Right lung (tissue), 10 donors: ENCODE measurements around the gene GCSH. TPM values are rescaled to one million over a fixed set of nuclear protein-coding genes. Genes with fewer than 3 reads are reported as not detected.
"Not testable (repeated sequence)": the region's sequence is repeated elsewhere in the genome, so short reads cannot be mapped to it uniquely, and the experiment has no call there.

Experiments used
- DNase-seq, 2 donors: peaks; one replicate each; pipeline ENCODE4 v3.0.0-alpha.2; 2013
- long read RNA-seq, 8 donors: transcript quantifications; one replicate each; lab custom pipeline, GENCODE V29; 2026
- polyA plus RNA-seq, 5 donors: library from polyadenylated mRNA; unstranded; fragments of 120-200 nt; gene quantifications; one replicate each; pipeline versions ENCODE4 v1.2.1 to v1.2.3, GENCODE V29; 2013; ENCODE audit warnings: inconsistent platforms in 1 of 5, low replicate concordance in 1 of 5; ENCODE audit not compliant: insufficient read length in 5 of 5, insufficient read depth in 1 of 5

GCSH gene
- 10 to 100 TPM; 64.4 to 95.7 (median 72.7) TPM for polyA plus RNA-seq
- long read RNA-seq, donor 1, transcript GCSH-201 (5 exons, 1,597 nt), result major isoform, 27 of 31 reads
- long read RNA-seq, donor 1, partial matches to known transcripts, result 0 of 31 reads
- long read RNA-seq, donor 1, other reads (novel, unspliced or antisense), result 0 of 31 reads
- long read RNA-seq, donor 2, transcript GCSH-201 (5 exons, 1,597 nt), result major isoform, 20 of 22 reads
- long read RNA-seq, donor 2, partial matches to known transcripts, result 0 of 22 reads
- long read RNA-seq, donor 2, other reads (novel, unspliced or antisense), result 0 of 22 reads
- long read RNA-seq, donor 3, transcript GCSH-201 (5 exons, 1,597 nt), result major isoform, 26 of 30 reads
- long read RNA-seq, donor 3, partial matches to known transcripts, result 0 of 30 reads
- long read RNA-seq, donor 3, other reads (novel, unspliced or antisense), result 0 of 30 reads
- long read RNA-seq, donor 4, transcript GCSH-201 (5 exons, 1,597 nt), result major isoform, 20 of 21 reads
- long read RNA-seq, donor 4, partial matches to known transcripts, result 0 of 21 reads
- long read RNA-seq, donor 4, other reads (novel, unspliced or antisense), result 0 of 21 reads
- long read RNA-seq, donor 5, transcript GCSH-208 (4 exons, 2,537 nt), result minor isoform, 5 of 46 reads
- long read RNA-seq, donor 5, transcript GCSH-201 (5 exons, 1,597 nt), result major isoform, 39 of 46 reads
- long read RNA-seq, donor 5, partial matches to known transcripts, result 0 of 46 reads
- long read RNA-seq, donor 5, other reads (novel, unspliced or antisense), result 0 of 46 reads
- long read RNA-seq, donor 6, transcript GCSH-201 (5 exons, 1,597 nt), result major isoform, 24 of 25 reads
- long read RNA-seq, donor 6, partial matches to known transcripts, result 0 of 25 reads
- long read RNA-seq, donor 6, other reads (novel, unspliced or antisense), result 0 of 25 reads
- long read RNA-seq, donor 7, transcript GCSH-201 (5 exons, 1,597 nt), result major isoform, 15 of 18 reads
- long read RNA-seq, donor 7, partial matches to known transcripts, result 0 of 18 reads
- long read RNA-seq, donor 7, other reads (novel, unspliced or antisense), result 0 of 18 reads
- long read RNA-seq, donor 8, transcript GCSH-201 (5 exons, 1,597 nt), result major isoform, 21 of 22 reads
- long read RNA-seq, donor 8, partial matches to known transcripts, result 0 of 22 reads
- long read RNA-seq, donor 8, other reads (novel, unspliced or antisense), result 0 of 22 reads

DNA sequence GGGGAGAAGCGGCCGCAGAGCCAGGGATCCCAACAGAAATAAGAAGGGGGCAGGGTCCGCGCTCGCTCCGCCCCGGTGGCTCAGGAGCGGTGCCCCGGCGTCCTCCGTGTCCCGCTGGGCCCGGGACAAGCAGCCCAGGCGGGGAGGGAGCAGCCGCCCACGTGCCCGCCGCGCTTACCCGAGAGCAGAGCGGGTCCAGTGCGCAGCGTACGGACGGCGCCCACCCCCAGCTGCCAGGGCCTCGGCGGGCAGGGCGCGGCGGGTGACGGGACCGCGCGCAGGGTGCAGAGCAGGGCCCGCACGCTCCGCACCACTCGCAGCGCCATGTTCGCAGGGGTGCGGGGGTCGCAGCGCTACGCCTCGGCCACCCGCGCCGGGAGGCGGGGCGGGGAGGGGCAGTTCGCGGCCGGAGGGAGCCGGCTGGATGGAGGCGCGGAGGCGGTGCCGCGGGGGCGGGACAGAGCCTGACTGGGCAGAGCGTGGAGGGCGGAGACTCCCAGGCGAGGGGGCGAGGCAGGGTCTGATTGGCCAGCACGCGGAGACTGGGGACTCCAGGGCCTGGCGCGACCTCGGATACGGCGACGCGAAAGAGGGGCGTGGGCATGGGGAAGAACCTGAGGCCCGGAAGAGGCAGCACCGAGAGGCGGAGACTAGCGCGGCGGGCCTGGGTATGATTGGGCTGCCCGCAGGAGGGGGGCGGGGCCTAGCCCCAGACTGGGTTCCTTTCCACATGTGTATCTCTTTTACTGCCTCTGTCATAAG is at the start of gene GCSH:
GCSH (minus strand) TSS at position 443 of the 762 bp plus-strand sequence; CDS start at position 326, 117 bp downstream.
- peak; percentile 98 to 99 for DNase-seq

DNA sequence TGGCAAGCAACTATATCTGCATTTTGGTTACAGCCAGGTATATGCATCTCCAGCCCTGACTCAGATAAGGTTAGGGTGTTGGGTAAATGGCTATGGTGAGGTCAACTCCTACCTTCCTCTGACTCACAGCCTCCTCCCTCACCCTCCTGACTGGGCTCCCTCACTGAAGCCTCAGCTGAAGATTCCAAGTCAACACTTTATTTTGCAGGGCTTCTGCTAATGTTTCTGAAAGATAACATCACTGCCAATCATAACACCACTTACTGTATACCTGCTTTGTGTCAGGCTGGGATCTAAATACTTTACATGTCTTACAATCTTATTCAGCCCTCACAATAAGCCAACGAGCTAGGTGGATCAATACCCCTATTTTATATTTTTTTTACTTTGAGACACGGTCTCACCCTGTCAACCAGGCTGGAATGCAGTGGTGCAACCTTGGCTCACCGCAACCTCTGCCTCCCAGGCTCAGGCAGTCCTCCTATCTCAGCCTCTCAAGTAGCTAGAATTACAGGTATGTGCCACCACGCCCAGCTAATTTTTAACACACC is 47.8 kb upstream of the GCSH start:
- no peak for DNase-seq

DNA sequence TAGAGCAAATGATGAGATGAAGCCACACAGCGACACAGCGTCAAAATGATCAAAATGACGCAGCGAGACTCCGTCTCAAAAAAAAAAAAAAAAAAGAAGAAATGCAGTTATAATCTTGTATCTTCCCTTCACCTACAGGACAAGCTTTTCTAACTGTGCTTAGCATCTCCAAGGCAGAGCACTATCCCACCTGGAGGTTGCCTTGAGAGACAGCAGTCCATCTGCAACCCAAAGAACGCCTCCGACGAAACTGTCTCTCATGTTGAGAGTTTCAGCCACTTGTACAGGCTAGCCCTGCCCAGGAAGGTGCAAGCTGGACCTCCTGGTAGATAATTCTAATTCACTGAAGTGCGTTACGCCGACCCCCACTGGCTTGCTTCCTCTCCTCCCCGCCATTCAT is 46.7 kb upstream of the GCSH start:
- DNase-seq, result no peak

DNA sequence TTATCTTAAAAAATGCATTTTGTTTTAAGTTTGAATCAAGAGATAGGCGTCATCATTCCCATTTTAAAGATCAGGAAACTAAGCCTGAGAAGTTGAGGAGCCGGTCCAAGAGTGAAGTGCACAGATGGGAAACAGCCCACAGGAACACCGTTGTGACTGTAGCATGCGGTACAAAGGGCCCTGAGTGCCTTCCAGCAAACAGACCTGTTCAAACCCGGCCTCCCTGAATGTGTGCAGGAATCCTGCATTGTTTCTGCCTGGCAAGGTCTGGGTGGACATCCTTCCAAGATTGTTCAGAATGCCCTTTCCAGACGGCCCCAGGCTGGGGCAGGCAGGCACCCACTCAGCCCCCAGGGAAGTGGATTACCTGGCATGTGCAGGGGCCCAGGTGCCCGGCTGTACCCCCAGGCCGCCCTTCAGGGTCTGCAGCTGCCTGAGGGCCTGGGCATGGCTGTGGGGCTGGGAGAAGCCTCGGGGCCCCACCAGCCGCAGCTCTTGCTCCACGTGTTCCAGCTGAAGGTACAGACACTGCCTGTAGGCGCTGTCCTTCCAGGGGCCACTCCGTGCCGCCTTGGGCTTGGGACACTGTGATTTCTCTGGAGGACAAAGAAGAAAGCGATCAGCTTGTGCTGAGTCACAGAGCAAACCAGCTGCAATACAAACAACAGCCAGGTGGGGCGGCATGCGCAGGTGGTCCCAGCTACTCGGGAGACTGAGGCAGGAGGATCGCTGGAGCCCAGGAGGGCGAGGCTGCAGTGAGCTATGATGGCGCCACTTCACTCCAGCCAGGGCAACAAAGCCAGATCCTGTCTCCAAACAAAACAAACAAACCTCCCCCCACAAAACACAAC is 45.0 kb upstream of the GCSH start:
- DNase-seq, result no peak

DNA sequence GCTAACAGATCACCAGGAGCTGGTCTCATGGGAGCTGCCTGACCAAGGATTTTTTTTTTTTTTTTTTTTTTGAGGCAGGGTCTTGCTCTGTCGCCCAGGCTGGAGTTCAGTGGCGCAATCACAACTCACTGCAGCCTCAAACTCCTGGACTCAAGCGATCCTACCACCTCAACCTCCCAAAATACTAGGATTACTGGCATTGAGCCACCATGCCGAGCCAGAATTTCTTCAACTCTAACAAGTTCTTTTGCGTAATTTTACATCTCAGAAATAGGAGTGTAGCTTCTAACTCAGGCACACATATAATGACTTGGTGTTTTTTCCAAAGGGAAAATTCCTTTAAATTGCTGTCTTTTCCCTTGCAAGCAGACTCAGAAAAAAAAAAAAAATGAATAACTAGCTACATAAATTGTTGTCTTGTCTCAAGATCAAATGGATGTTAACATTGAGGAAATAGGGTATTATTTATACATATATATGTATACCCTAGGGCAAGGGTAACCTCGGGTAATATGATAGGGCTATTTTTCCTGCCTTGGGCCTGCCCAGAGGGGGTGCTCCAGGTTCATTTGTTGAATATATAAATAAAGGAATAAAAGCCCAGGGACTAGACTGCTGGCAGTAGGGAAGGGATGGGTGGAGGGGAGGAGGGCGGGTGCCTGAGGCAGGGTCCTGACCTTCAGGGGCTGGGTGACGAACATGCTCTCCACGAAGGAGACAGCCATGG is 42.8 kb upstream of the GCSH start:
- DNase-seq, result no peak

DNA sequence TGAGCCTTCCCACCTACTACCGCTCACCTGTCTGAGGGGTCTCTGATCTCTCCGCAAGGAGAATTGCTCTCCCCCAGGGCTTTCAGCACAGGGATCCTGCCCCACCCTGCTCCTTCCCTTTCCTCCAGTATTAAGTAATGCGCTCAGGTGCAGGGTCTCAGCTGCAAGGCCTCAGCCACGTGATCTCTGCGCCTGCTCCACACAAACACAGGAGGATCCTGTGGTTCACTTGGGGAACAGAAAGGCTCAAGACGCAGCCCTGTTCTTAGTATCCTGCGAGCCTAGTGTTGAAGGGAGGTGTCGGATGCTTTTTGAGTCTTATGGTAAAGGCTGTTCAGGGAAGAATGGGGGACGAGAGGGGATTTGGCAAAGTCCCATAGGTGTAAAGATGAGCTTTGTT is 41.6 kb upstream of the GCSH start:
- no peak for DNase-seq

DNA sequence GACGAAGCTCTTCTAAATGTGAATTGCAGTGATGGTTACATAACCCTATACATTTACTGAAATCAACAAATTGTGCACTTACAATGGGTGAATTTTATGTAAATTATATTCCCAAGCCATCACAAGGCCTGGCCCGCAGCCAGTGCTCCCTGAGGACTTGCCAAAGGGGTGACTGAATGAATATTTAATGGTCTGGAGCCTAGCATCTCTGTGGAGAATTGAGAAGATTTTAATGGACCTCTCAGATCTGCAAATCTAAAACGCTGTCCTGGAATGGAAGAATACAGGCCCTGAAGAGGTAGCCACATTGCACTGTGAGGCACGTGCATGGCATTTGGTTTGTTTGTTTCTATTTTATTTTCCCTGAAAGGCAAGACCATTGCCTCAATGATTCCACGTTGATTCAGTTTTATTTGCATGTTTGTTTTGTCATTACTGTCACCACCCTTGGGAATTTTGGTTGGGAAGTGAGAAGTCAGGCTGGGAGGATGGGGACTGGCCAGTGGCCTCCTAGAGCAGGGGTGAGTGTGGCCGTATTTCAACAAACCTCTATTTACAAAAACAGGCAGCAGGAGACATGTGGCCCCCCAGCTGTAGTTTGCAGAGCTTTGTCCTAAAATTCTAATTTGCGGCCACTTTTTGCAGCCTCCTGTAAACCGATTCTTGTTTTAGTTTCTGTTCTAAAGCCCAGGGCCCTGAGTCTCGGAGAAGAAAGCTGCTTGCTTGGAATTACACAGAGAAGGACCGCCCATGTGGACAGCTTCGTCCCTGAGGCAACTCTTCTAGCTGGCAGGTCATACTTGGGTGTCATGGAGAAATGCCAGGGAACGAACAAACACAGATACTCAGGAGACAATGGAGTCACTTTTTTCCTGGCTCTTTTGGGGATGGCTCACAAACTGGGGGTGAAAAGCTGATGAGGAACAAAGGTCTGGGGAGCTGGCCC is 40.5 kb upstream of the GCSH start:
- peak; percentile 42 to 45 for DNase-seq

DNA sequence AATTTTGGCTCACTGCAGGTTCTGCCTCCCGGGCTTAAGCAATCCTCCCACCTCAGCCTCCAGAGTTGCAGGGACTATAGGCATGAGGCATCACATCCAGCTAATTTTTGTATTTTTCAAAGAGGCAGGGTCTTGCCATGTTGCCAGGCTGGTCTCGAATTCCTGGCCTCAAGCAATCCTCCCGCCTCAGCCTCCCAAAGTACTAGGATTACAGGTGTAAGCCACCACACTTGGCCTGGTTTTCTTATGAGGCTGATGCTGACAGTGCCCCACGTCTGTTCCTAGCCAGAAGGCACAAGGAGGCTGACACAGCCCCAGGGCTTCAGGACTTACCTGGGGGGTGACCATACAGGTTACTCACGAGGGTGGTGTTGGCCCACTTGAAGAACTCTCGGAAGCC is 33.9 kb upstream of the GCSH start:
- DNase-seq, result no peak

DNA sequence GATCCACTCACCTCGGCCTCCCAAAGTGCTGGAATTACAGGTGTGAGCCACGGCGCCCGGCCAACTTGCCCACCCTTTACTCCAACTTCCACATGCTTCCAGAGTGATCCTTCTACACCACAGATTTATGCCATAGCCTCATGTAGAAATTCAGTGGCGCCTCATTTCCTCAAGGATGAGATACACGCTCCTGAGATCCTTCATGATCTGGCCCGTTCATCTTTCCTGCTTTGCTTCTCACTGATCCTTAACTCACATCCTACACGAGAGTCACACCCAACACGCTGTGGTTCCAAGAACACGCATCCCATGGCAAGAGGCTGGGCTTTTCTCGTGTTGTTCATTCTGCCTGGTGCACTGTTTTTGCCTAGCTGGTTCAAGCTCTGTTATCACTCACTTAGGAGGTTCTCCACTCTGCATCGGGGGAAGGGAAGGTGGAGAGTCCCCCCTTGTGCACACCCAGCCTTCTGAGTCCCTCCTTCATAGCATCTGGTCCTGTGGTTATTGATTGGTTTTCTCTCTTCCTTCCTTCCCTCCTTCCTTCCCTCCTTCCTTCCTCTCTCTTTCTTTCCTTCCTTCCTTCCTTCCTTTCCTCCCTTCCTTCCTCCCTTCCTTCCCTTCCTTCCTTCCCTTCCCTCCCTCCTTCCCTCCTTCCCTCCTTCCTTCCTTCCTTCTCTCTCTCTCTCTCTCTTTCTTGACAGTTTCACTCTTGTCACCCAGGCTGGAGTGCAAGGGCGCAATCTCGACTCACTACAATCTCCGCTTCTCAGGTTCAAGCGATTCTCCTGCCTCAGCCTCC is 32.7 kb upstream of the GCSH start:
- no peak for DNase-seq

DNA sequence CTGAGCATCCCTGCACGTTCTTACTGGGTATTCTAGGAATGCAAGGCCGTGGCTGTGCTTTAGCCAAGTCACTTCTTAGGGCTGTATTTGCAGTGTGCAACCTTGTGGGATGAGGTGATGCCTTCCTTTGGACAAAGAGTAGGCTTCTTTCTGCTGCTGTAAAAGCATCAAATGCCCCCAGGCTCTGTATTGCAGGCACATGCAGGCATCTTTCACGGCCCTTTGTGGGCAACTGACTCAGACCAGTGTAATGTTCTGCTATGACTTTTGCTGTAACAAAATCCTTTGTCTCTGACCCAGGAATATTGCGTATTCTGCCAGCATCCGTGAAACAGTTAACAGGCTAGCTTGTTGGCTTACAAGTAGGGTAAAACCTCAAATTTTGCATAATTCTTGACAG is 30.9 kb upstream of the GCSH start:
- DNase-seq, result no peak

DNA sequence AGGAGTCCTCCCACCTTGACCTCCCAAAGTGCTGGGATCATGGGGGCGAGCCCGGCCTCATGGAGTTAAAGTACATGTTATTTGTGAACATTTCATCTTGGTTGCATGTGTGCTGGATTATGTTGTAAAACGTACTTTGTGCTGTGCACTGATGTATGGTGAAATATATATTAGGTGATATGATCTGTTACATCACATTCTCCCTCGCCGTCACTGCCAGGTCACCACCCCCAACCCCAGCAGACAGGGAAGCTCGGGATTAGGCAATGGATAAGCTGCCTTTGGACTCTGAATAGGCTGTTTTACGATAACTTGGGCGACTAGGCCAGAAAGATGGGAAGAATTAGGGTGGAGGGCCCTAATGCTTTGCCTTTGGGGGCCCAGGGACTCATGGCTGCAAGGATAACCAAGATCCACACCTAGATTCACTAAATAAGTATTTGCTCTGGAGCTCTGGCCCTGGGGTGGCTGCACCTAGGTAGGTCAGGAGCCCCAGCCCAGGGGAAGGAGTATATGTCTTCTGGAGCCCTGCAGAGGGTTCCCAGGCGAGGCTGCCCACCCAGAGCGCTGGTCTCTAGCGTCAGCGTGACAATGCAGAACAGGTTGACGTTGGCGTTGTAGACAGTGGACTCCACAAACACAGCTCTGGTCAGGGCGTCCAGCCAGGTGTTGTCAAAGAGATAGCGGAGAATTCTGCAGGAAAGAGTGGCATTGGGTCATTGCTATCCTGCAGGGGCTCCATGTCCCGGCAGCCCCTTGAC is 27.1 kb upstream of the GCSH start:
- DNase-seq, result no peak

DNA sequence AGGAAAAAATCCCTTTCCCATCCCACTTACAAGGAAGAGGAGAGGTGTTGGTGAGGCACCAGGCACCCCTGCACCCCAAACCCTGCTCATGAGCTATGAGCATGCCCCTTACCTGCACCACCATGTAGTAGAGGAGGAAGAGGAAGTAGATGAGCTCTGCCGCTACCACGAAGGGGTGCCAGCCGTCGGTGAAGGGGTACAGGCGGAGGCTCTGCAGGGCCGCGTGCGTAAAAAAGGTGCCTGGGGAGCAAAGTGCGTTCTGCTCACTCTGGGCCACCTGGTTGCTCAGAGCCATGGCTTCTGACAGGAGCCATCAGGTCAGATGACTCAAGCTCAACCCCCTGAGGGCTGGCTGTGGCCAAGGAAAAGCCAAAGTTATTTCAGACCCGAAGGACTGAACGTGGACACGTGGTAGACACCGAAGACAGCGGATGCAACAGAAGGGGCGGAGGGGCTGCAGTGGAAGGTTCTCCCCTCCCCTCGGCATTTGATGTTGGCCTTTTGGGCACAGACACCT is 25.3 kb upstream of the GCSH start:
- no peak for DNase-seq

DNA sequence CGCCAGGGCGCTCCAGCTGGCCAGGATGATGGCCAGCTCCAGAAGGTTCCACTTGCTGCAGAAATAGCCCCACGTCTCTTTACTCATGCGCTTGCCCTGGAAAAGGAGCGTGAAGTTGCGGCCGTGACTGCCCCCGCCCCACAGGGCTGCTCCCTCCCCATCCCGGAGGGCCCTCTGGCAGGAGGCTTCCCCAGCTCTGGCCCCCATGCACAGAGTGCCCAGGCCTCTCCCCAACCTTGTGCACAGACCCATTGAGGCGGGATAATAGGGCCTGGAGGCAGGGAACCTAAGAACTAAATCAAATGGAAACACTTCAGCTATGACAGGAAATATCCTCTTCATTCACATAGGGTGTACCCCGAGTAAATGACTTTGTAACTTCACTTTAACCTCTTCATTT is 21.2 kb upstream of the GCSH start:
- DNase-seq, result no peak

DNA sequence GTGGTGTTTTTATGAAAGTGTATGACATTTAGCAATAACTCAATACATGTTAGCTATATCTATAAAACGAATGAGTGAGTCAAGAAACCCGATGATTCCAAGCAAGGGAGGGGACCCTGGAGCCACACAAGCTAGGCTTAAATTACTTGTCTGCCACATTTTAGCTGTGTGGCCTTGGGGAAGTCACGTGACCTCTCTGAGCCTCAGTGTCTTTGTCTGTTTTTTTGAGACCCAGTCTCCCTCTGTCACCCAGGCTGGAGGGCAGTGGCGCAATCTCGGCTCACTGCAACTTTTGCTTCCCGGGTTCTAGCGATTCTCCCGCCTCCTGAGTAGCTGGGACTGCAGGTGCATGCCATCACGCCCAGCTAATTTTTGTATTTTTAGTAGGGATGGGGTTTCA is 20.1 kb upstream of the GCSH start:
- no peak for DNase-seq

DNA sequence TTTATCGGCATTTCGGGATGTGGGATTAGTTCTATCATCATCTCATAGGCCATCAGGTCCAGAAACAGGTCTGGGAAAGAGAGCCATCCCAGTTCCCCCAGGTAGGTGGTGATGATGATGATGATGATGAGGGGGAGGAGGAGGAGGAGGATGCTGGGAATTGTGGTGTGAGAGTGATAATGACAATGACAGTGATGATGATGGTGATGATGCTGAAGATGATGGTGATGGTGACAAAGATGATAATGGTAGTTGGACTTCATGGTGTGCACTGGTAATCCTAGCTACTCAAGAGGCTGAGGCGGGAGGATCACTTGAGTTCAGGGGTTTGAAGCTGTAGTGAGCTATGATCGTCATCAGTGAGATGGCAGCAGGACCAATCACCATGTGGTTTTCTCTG is 16.3 kb upstream of the GCSH start:
- DNase-seq, result no peak

DNA sequence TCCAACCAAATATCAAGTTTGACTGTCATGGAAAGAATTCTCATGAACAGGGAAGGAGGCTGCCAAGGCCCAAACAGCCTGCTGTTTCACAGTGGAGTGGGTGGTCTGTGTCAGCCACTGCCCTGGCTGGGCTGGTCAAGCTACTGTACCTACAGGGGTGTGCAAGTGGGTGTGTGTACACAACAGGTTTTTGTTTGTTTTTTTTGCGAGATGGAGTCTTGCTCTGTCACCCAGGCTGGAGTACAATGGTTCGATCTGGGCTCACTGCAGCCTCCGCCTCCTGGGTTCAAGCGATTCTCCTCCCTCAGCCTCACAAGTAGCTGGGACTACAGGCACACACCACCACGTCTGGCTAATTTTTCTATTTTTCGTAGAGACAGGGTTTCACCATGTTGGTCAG is 13.1 kb upstream of the GCSH start:
- DNase-seq, result not testable (repeated sequence)
